ENCODE data around the gene FBP2.

- TF ChIP-seq, protein P1, sequence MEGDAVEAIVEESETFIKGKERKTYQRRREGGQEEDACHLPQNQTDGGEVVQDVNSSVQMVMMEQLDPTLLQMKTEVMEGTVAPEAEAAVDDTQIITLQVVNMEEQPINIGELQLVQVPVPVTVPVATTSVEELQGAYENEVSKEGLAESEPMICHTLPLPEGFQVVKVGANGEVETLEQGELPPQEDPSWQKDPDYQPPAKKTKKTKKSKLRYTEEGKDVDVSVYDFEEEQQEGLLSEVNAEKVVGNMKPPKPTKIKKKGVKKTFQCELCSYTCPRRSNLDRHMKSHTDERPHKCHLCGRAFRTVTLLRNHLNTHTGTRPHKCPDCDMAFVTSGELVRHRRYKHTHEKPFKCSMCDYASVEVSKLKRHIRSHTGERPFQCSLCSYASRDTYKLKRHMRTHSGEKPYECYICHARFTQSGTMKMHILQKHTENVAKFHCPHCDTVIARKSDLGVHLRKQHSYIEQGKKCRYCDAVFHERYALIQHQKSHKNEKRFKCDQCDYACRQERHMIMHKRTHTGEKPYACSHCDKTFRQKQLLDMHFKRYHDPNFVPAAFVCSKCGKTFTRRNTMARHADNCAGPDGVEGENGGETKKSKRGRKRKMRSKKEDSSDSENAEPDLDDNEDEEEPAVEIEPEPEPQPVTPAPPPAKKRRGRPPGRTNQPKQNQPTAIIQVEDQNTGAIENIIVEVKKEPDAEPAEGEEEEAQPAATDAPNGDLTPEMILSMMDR (IDR thresholded peaks at IDR 0.05; ENCODE audit: poor library complexity), result no peak
- TF ChIP-seq EZH2phosphoT487 (IDR thresholded peaks at IDR 0.05; ENCODE audit: low read depth, severe bottlenecking, unreplicated experiment) (no peak), EZH2 (IDR thresholded peaks at IDR 0.05; ENCODE audit: borderline replicate concordance) (no peak)
Measured at GRCh38 chr9:94613003-94613402, 19.4 kb upstream of the FBP2 start.

Measured in hepatocyte (in vitro differentiated cells).